GM19099 (cell line): ENCODE measurements around the gene RPSA.

Experiments
- POLR2A ChIP-seq: IDR thresholded peaks from 3 replicates; pipeline ENCODE4 v1.6.1; 2011; ENCODE audit warnings: low read depth; ENCODE audit not compliant: insufficient read length; ENCODE audit errors: extremely low read depth

The RPSA gene

DNA sequence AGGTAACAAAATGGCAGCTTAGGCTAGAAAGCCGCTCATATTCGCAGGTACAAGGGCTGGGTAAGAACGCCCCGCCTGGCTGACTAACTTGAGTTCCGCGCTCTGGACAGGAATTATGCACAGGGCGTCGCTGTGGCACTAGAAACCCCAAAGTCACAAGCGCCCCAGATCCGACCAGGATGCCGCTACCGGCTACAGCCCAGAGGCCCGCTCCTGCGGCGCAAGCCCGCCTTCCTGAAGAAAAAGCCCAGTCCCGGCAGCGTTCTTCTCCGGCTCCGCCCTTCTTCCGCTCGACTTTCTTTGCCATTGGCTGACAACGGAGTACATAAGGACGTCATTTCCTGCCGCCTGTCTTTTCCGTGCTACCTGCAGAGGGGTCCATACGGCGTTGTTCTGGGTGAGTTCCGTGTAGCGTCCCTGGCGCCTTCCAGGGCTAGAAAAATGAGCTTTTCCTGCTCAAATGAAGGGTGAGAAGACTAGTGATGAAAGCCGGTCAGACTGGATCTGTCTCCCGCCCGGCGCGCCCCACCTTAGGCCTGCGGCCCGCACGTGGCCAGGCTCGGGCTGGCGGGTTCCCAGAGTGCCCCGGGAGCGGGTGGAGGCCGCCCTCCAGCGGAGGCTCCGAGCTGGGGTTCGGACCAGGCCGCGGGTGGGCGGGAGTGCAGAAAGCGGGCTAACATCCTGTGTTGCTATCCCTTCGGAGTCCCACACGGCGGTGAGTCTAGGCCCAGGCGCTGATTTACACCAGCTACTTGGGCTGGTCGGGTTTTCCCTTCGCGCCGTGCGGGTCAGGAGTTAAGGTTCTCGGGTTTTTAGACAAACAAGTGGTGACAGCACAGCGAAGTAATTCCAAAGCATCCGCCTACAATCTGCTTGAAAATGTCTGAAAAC is at the start of gene RPSA:
Gene RPSA, plus strand, starts transcription at position 353 of the 891 bp plus-strand sequence. CDS start 934 bp downstream, outside the sequence.
- TF ChIP-seq POLR2A, result peak; percentile 99

DNA sequence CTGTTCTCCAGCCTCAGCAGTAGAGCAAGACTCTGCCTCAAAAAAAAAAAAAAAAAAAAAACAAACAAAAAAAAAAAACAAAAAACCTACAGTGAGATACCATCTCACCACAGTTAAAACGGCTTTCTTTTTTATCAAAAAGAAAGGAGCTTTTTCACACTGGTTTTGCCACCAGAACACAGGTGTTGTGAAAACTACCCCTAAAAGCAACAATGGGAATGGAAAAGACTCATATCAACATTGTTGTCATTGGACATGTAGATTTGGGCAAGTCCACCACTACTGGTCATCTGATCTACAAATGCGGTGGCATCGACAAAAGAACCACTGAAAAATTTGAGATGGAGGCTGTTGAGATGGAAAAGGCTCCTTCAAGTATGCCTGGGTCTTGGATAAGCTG is 48.2 kb upstream of the RPSA start:
- TF ChIP-seq POLR2A, result no peak

DNA sequence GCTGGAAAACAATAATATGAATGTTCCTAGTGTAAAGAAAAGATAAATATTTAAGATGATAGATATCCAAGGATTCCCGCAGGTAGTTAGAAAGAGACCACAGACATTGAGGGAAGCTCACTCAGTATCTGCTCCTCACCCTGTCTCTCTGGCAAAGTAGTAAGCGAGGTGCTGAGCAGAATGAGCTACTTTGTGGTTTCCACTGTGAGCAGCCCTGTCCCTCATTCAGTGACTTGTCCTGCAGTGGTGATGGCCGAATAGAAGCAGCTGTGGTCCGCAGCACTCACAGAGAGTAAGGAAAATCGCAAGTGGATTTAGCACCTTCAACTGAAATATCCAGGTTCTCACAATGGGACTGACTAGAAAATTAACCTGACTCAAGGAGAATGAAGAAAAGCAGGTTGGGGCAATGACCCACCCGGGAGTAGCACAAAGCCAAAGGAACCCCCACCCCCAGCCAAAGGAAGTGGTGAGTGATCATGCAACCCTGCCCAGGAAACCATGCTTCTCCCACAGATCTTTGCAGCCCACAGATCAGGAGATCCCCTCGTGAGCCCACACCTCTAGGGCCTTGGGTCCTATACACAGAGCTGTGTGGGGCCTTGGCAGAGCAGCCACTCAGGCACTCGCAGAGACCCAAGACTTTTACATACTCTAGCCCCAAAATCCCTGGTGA is 45.1 kb upstream of the RPSA start:
- peak; percentile 48 for TF ChIP-seq POLR2A

DNA sequence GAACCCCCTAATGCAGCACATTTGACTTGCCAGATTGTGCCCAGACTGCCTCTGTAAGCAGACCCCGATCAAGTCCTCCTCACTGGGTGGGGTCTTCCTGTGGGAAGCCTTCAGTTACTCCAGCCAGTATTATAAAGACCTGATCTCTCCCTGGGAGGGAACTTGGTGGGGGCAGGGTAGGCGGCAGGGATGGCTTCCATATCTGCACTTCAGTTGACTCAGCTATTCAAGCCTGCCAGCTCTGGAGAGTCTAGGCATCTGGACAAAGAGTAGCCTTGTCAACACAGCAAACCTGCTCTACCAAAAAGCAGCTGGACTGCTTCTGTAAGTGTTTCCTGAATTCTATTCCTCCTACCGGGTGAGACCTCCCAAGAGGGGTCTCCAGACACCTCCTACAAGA is 44.3 kb upstream of the RPSA start:
- no peak for TF ChIP-seq POLR2A

DNA sequence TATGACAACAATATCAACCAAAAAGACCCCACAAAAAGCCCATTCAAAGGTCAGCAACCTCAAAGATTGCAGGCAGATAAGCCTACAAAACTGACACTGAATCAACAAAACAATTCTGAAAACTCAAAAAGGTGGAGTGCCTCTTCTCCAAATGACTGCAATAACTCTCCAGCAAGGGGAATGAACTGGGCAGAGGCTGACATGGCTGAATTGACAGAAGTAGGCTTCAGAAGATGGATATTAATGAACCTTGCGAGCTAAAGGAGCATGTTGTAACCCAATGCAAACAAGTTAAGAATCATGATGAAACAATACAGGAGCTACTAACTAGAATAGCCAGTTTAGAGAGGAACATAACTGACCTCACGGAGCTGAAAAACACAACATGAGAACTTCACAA is 43.7 kb upstream of the RPSA start:
- TF ChIP-seq POLR2A, result no peak

DNA sequence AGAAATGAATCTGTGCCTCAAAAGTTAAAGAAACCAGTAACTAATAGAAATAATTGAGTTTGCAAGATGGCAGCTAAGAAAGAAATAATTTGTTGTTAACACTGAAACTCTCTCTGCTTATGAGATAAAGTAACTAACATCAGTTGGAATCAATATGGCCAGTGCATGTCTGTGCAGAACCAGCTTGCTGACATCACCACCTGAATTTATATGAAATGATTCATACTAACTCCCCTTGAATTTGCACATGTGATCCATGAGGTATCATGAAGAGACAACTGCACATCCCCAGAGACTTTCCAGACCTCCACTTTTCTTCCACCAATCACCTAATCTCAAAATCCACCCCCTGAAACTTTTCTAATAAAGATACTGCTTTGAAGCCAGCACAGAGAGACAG is 33.7 kb upstream of the RPSA start:
- no peak for TF ChIP-seq POLR2A

DNA sequence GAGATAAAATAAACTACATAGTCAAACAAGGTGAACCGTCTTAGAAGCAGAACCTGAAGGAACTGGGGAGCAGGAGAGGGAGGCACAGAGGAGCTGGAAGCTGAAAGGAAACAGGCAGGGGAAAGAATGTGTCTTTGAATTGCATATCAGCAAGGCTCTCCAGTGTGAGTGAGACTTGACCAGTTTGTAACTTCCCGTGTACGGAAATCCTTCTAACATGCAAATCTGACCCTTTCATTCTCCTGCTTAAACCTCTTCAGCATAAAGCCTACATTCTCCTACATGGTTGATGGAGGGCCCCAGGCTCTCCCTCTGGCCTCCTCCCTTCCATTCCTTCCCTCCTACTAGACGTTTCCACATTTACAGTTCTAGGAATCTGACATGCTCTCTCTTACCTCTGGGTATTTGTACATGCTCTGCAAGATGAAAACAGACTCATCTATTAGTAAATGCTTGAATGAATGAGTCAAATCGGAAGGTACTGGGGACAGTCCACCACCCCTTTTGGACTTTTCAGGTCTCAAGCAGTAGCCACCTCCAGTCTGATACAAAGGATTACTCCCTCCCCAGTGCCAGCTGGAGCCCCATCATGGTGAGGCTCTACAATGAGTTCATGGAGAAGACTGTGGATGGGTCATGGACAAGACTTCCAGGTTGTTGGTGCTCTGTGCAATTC is 29.4 kb upstream of the RPSA start:
- TF ChIP-seq POLR2A, result no peak

DNA sequence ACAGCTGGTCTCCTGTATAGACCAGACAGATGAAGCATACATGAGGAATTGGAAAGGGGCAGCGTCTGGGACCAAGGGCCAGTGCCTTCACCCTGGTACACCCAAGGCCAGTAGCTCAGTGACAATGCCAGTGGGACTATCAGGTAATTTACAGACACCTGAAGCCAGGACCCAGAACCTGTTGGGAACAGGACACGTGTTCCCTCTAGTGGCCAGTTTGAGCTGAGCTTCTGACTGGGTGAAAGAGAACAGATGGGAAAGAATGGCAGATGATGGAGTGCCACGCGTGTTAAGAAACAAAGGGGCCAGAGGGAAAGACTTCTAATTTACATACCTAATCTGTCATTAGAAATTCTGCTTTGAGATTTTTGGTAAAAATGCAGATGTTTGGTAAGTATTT is 28.4 kb upstream of the RPSA start:
- TF ChIP-seq POLR2A, result no peak

DNA sequence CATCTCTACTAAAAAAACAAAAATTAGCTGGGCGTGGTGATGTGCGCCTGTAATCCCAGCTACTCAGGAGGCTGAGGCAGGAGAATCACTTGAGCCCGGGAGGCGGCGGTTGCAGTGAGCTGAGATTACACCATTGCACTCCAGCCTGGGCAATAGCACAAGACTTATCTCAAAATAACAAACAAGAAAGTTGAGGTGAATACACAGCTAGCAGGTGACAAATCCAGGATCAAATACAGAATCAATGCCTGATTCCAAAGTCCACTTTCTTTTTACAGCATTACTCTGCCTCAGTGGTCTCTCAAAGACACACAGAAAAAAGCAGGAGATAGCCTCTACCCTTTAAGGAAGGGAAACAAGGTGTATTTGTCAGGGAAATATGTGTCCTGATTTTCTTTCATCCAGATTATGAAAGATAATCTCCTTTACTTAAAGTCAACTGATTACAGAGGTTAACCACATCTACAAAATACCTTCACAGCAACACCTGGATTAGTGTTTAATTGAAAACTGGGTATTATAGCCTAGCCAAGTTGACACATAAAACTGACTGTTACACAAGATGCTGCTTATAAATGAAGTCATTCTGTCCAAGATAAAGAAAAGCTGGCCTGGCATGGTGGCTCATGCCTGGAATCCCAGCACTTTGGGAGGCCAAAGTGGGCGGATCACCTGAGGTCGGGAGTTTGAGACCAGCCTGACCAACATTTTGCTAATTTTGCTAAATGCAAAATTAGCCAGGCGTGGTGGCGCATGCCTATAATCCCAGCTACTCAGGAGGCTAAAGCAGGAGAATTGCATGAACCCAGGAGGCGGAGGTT is 27.4 kb upstream of the RPSA start:
- TF ChIP-seq POLR2A, result no peak

DNA sequence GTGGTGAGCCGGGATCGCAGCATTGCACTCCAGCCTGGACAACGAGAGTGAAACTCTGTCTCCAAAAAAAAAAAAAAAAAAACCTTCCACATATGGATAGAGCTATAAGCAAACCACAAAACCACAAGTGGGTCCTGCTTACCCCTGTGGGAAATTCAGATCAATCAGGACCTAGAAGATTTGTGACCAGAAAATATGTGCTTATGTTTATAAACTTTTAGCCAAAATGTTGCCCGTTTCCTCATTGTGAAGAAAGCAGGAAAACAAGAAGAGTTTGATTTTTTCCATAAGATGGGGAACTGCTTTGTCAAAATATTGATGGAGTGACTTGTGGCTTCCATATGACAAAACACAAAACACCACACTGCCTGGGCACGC is 26.8 kb upstream of the RPSA start:
- no peak for TF ChIP-seq POLR2A

DNA sequence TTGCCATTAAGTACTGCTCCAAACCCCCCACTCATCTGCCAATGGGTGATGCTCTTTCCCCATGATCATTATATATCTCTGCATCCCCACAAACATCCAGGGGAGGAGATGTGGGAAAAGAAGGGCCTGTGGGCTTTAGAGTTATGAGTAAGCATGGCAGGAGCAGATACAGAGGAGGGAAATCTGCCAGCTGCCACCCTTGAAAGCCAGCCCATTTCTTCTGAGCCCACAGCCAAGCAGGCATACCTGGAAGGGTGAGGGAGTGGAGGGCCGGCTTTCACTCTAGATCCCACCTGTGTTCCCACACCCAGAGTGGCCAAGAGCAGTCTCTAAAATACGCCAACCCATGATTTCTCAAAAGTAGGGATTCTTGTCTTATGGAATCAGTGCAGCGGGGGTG is 25.1 kb upstream of the RPSA start:
- TF ChIP-seq POLR2A, result no peak

DNA sequence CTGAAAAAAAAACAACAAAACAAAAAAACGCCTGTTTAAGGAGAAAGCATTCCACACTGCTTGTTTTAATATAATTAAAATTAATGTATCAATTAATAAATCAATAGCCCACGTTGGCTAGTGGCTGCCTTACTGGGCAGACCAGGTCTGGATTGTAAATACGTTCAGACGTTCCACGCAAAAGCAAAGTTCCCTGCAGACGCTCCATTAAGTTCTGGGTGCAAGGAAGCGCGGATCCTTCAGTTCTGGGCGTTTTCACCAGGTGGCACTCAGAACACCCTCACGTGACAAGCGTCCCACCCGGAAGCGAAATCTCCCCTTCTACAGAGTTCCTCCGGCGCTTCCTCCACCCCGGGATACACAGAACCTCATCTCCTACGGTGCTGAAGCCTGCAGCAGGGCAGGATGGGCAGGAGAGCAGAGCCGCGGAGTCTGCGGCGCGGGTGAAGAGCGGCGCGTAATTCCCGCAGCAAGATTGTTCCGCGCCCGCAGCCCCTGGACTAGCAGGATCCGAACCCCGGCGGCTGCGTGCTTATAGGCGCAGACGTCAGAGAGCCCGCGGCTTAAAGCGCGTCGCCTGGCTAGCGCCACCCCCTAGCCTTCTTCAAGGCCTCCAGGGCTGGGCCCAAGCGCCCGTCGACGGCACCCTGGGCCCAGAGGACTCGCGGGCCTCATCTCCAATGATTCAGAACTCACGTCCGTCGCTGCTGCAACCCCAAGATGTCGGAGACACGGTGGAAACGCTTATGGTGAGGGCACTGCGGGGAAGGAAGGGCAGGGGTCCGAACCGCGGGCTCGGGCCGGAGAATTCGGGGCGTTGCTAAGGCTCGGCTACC is 23.3 kb upstream of the RPSA start, which contains the start of gene SLC25A38:
Gene SLC25A38, plus strand, starts transcription at position 326 of the 836 bp plus-strand sequence. Its CDS starts 355 bp downstream, at position 681.
- peak; percentile 83 for TF ChIP-seq POLR2A

DNA sequence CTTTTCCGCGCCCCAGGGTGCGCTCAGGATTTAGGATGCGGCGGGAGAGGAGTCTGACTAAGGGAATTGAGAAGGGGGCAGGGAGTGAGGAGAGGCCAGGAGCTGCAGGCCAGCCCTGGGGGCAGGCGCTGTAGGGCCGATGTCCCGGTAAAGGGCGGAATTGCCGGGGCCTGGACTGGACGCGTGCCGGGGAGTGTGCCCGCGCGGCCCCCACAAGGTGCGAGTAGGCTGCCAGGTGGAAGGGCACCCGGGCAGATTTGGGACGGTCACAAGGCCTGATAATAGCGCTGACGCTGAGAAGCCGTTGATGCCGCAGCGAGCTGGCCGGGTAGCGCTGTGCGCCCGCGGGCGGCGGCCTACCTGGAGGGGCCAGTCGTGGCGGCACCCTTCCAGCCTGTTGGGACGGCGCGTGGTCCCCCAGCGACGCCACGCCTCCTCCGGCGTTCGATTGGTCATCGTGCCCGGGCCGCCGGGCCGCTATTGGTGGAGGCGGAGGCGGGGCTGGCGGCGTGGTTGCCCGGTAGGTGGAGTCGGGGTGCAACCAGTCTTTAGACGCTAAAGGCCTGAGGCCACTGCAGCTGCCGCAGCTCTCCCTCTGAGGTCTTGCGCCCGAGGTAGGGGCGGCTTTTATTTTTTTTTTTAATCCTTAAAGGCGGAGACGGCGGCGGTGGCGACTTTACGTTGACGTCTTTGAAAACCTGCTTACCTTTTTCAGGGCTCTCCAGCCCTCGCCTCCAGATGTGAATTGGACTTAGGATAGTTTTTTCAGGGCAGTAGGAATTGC is 22.4 kb upstream of the RPSA start:
- TF ChIP-seq POLR2A, result peak; percentile 79
